ENCODE measurements around the gene RBM26.

RBM26 gene

DNA sequence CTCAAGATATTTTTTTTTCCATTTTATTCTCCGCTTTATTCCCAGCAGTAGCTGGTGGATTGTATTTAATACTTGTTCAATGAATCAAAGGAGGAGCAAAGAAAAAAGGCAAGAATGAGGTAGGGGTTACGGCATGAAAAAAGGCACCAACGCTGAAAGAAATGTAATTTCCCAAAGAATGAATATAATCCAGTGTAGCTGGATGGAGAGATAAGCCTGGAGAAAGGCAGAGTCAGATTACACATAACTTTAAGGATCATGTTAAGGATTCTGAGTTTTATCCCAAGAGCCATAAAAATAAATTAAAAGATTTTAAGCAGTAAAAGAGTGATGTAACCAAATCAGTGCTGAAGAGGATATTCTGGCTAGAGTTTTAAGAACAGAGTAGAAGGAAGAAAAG is 67.7 kb downstream of the RBM26 start:
- no peak for DNase-seq

DNA sequence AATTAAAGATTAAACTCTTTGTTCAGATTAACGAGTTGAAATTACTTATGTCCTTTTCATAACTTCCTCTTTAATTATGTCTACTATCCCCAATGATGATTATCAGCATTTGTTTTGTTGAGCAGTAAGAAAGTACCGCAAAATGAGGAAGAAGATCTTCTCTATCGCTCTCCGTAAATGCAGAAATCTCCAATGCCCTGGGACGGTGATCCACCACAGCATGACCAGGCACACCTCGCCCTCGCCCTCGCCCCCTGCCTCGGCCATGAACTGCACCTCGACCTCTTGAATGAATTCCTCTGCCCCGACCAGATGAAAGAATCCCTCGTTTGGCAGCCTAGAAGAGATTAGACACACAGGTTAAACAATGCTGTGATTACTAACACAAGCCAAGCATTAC is 69.1 kb downstream of the RBM26 start:
- DNase-seq = no peak

DNA sequence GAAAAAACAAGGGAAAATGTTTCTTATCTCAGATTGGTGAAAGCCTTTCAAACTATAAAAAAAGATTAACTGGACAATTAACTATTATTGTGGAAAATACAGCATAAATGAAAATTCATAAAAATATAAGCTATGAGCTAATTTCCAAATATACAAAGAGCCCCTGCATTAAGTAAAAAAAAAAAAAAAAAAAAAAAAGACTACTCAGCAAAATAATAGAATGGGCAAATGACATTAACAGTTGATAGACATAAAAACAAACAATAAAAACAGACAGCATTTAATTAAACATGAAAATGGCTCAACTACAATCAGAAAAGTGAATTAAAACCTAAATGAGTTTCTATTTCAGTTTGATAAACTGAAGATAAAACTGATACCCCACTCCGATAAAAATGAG is 77.5 kb downstream of the RBM26 start:
- no peak for DNase-seq

DNA sequence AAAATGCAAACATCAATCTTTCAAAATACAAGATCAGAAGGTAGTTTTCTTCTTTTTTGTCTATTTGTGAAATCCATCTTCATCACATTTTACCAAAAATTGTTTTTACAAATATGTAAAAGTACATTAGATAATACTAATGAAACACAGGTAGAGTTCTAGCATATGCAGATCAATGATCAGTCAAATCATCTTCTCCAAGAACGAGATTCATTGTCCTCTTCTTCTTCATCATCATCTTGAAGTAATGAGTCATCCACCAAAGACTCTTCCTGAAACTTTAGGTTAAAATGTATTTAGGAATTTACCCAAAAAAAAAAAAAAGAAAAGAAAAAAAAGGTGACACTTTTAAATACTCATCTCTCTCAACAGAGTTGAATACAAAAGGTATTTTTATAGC is 85.6 kb downstream of the RBM26 start:
- DNase-seq = no peak

DNA sequence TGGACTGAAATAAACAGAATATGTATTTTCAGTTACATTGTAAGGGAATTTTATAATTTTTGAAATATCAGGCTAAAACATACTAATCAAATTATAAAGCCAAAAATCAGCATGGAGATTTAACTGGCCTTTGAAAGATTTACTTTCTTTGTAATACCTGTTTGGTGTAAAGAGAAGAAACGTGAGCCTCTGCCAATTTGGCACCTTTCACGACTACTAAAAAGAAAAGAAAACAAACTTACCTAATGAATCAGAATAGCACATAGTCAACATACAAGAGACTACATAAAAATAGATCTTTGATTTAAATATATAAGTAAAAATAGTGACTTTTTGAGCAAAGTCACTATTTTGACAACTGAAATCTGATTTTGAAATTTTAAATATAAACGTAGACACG is 87.4 kb downstream of the RBM26 start:
- DNase-seq = no peak

DNA sequence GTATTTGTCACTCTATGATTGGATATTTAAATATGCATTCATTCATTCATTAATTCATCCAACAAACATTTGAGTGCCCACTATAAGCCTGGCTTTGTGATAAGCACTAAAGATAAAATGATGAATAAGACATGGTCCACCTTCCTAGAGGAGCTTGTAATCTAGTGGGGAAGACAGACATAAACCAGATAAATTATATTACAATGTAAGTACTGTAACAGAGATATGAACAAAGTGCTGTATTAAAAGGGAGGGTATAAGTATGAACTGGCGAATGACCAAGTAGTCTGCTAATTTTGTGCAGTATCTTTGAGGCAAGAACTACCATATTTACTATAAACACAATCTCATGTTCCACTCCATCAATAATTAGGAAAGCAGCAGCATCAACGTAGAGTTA is 88.2 kb downstream of the RBM26 start:
- DNase-seq = no peak

- DNase-seq = no peak
Measured at GRCh38 chr13:79314652-79315051, 91.4 kb downstream of the RBM26 start.

DNA sequence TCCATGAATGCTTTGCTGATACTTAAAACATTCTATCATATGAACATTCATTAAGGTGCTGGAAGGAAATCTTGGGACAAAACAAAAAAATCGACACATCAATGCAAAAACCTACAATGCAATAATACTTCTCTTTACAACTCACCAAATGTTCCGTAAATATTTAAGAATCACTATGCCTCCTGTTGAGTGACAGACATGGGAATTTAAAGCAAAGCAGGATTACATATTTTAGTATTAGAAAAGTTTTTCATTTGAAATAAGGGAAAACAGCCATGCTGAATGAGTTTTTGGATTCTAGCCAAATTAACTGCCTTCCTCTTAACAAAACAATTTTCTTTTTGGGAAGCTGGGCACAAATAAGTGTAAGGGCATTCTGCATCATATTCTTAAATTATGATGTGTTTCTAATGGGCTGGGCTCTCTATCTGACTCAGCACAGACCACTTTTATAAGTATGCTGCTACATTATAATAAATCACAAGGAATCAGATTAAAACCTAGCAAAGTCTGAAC is 93.7 kb downstream of the RBM26 start:
- no peak for DNase-seq

DNA sequence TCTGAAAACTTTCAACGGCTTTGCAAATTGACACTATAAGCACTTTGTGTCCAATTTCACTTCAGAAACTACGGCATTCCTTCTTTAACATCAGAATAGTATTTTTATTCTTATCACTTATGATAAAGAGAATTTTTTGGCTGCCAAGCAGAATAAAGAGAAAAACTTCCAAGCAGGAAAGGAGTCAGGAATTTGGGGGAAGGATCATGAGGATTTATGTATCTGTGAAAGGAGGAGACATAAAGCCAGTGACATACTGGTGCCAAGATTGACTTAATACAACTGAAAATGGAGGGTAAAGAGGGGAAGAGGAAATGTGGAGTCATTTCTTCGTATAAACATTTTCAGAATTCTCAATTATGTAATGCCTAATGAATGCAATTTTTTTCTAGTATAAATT is 94.7 kb downstream of the RBM26 start:
- DNase-seq = no peak

- no peak for DNase-seq
Measured at GRCh38 chr13:79309690-79310089, 96.4 kb downstream of the RBM26 start.

- peak in 10 of 56 donors; percentile 1 to 18 (median 6) for DNase-seq
Measured at GRCh38 chr13:79307866-79308298, 98.2 kb downstream of the RBM26 start.

DNA sequence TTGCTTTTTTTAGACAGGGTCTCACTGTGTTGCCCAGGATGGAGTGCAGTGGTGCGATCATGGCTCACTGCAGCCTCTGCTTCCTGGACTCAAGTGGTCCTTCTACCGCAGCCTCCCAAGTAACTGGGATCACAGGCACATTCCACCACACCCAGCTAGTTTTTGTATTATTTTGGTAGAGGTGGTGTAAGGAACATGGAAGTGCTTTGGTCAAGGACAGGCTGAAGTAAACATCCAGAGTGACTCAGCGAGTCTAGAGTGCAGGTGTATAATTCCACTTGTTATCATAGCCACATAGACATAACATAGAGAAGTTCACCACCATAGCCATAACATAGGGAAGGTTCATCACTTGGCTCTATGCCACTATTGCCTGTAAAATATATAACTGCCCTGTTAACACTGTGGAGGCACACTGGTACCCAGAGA is 98.6 kb downstream of the RBM26 start:
- peak in 1 of 56 donors; percentile 28 for DNase-seq

DNA sequence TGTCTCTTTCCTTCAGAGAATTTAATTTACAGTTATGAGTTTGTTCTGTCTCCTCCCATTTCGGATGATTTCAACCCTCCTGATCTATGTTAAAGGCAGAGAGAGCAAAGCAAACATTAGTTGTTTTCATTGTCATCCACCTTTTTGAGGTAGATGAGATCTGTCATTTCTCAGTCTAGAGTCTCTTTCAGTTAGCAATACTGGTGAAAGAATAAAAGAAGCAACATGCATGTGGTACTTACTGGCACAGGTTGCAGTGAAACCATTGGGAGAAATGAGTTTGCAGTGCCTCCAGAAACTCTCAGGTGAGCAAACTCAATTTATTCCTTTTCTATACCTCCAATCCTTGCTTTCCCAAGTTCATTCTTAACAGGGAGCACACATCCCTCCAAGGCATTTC is 99.4 kb downstream of the RBM26 start:
- DNase-seq = no peak

- no peak for DNase-seq
Measured at GRCh38 chr13:79297128-79297527, 108.9 kb downstream of the RBM26 start.

GRCh38 chr13:79295906-79296706 is 109.9 kb downstream of the RBM26 start:
- peak in 18 of 56 donors; percentile 3 to 47 (median 12) for DNase-seq

GRCh38 chr13:79290595-79291244 is 115.3 kb downstream of the RBM26 start:
- DNase-seq = no peak

- DNase-seq = no peak
Measured at GRCh38 chr13:79289571-79289970, 116.5 kb downstream of the RBM26 start.

DNA sequence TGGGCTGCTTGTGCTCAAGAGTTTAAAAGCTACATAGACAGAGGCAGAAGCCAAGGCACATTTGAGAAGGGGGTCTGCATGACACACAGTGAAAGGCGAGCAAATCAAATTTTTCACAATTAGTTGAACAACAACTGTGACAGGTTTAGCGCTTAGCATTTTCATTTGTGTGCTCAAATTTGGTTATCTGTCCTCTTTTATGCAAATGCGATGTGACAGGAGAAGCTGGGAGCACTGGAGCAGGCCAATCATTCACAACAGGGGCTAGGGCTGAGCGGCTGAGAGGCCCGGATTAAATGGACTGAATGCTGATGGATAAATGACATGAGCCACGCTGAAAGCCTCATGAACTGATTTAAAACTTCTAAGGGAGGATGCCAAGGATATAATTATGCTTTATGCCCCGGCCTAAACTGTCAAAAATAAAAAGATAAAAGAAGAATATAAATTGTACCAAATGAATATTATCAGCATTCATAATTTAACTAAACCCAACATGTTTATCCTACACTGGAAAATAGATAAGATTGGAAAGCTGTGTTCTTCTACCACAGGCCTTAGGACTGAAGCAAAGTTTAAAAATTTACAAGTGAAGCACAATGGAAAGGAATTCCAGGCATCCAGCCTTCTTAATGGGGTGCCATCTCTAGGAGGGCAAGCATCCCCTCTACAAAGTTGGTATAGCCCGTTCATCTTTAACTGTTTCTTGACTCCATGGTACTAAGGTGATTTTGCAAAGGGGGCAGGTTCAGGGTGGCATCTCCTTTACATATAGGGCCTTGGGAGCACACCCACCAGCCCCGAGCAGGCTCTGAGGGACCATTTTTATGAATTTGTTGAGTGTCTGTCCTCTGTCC is 117.9 kb downstream of the RBM26 start:
- DNase-seq = no peak

- no peak for DNase-seq
Measured at GRCh38 chr13:79285159-79285558, 120.9 kb downstream of the RBM26 start.

DNA sequence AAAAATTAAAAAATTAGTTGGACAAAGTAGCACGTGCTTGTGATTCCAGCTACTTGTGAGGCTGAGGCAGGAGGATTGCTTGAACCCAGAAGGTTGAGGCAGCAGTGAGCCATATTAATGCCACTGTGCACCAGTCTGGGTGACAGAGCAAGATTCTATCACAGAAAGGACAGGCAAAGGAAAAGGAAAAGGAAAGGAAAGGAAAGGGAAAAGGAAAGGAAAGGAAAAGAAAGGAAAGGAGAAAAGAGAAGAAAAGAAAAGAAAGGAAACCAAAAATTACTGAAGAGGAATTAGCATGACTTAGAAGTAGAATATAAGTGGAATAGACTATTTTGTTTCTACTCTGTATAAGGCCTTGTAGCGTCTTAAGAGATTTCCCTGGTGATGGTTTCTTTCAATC is 122.3 kb downstream of the RBM26 start:
- no peak for DNase-seq

- DNase-seq = no peak
Measured at GRCh38 chr13:79282976-79283375, 123.1 kb downstream of the RBM26 start.

GRCh38 chr13:79282508-79282907 is 123.5 kb downstream of the RBM26 start:
- no peak for DNase-seq

All from amygdala (tissue), 56 donors.